HuH-7 (cell line): ENCODE results near the gene KIAA1671.

Experiments used
- DNase-seq: peaks from one replicate; pipeline ENCODE4 v3.0.0; 2011; ENCODE audit warnings: low spot score

KIAA1671 gene

GRCh38 chr22:24952837-24953383 lies 394 bp downstream of the KIAA1671 start:
- peak; percentile 79 for DNase-seq

GRCh38 chr22:24953384-24954113 lies 1.0 kb downstream of the KIAA1671 start:
- no peak for DNase-seq

DNA sequence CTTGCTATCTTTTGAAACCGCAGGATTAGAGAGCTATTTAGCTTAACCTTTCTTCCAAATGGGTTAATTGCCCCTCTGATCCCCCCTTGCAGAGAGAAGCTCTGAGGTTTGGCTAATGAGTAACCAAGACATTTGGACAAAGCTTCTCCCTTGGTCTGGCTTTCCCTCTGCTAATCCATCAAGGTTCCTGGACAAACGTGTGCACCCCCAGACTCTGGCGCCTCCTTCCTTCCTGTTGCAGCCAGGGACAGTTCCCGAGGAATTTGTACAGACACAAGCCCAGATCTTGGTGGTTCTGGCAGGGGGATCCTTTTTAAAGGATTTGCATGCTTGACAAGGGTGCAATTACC lies 1.6 kb downstream of the KIAA1671 start:
- DNase-seq, result no peak

DNA sequence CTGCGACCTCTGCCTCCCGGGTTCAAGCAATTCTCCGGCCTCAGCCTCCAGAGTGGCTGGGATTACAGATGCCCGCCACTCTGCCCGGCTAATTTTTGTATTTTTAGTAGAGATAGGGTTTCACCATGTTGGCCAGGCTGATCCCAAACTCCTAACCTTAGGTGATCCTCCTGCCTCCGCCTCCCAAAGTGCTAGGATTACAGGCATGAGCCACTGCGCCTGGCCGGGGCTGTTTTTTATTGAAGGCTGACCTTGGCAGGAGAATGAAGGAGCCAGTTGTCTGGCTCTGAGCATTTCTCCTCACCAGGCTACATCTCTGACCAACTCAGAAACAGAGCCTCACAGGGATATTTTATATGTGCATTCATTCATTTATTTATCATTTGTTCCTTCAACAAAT lies 2.3 kb downstream of the KIAA1671 start:
- DNase-seq, result no peak

DNA sequence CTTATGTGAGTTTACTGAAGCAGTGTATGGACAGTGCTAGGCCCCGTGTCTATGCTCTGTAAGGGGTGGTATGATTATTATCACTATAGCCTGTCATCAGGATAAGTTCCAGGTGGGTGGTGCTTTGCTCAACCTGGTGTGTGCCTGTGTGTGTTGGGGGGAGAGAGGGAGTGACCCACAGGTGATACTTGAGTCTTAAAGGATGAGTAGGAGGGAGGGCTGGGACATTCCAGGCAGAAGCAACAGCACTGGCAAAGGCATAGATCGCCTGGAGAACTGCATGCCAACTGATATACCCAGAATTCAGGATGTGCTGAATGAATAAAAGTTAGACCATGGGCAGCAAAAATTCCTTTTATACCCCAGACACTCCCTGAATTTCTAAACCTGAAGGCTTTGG lies 4.5 kb downstream of the KIAA1671 start:
- DNase-seq, result no peak

DNA sequence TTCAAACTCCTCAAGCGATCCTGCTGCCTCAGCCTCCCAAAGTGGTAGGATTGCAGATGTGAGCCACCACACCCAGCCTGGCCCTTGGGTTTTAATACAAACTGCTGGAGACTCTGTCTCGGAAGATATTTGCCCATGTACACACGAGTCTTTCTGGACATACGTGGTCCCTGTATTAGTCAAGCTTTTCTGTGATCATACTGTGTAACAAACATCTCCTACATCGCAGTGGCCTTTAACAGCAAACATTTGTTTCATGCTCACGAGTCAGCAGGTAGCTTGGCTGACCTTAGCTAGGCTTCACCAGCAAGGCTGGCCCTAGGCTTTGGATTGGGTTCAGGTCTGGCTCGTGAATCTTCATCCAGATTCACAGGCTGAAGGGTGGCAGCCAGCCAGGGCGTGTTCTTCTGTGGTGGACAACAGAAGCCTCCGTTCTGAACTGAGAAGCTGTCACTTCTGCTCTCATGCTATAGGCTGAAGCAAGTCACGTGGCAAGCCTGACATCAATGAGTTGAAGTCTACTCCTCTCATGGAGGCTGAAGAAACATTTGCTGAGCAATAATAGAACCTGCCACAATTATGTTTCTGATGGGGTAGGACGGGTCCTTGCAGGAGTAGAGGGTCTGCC lies 8.8 kb downstream of the KIAA1671 start:
- DNase-seq, result no peak

- no peak for DNase-seq
These were observed 9.6 kb downstream of the KIAA1671 start for GRCh38 chr22:24962094-24962493.

DNA sequence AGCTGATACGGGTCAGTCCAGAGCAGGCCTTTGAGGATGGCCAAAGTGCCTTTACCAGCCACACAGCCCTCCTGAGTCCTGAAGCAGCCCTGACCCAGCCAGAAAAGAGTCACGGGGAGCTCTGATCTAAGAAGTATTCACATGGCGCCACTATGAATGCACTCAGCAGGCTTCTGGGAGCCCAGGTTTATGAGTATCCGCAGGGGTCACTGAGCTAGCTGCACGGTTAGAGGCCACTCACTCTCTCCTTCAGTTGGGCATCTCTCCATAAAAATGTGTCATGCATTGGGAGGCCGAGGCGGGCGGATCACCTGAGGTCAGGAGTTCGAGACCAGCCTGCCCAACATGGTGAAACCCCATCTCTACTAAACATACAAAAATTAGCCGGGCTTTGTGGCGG lies 10.3 kb downstream of the KIAA1671 start:
- DNase-seq, result no peak

DNA sequence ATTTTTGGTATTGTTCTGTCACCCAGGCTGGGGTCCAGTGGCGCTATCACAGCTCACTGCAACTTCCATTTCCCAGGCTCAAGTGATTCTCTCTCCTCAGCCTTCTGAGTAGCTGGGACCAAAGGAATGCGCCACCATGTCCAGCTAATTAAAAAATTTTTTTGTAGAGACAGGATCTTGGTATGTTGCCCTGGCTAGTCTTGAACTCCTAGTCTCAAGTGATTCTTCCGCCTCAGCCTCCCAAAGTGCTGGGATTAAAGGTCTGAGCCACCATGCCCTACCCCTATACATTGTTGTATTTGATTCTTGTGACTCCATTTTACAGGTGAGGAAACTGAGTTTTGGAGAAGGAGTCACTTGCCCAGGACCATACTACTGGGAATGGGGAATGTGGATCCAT lies 11.9 kb downstream of the KIAA1671 start:
- DNase-seq, result no peak

GRCh38 chr22:24965822-24966626 lies 13.5 kb downstream of the KIAA1671 start:
- no peak for DNase-seq

GRCh38 chr22:24968066-24968561 lies 15.6 kb downstream of the KIAA1671 start:
- no peak for DNase-seq

GRCh38 chr22:24969560-24970301 lies 17.2 kb downstream of the KIAA1671 start:
- no peak for DNase-seq

GRCh38 chr22:24972369-24972768 lies 19.9 kb downstream of the KIAA1671 start:
- no peak for DNase-seq

DNA sequence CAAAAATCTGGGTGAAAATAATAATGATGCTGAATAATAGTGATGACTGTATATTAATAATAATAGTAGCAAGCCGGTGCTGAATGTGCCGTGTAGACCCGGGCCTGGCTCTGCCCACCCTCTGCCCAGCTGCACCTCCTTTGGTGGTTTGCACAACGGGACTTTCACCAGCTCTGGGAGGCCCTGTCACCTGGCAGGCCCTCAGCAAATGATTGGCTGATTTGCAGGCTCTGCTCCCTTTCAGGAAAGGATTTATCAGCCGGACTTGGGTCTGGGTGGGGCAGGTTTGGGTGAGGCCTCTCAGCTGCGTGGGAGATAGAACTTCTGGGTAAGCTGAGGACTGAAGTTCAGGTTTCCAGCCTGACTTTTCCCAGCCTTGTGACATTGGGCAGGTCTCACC lies 21.4 kb downstream of the KIAA1671 start:
- no peak for DNase-seq

GRCh38 chr22:24975125-24975640 lies 22.7 kb downstream of the KIAA1671 start:
- no peak for DNase-seq

DNA sequence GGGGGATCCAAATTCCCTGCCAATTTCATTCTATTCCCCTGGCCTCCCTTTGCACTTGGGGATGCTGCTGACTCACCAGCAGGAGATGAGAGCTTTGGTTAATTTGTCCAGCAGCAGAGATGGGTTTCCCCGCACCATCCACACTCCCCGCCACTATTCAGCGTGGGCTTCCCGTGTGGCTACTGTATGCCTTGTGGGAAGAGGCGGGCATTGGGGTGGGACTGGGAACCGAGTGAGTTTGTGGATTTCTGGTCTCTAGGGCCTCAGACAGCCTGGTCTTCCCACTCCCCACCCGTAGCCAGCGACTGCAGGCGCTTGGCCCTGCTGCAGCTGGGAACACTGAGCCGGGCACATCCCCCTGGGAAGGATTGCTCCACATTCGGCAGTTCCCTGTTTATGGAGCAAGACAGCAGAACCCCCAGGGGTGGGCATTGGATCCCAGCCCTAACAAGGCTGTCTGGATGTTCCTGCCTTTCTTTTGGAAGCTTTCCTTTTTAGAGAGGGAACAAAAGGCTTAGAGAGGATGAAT lies 23.4 kb downstream of the KIAA1671 start:
- DNase-seq, result no peak

- DNase-seq, result no peak
These were observed 24.1 kb downstream of the KIAA1671 start for GRCh38 chr22:24976442-24977218.

DNA sequence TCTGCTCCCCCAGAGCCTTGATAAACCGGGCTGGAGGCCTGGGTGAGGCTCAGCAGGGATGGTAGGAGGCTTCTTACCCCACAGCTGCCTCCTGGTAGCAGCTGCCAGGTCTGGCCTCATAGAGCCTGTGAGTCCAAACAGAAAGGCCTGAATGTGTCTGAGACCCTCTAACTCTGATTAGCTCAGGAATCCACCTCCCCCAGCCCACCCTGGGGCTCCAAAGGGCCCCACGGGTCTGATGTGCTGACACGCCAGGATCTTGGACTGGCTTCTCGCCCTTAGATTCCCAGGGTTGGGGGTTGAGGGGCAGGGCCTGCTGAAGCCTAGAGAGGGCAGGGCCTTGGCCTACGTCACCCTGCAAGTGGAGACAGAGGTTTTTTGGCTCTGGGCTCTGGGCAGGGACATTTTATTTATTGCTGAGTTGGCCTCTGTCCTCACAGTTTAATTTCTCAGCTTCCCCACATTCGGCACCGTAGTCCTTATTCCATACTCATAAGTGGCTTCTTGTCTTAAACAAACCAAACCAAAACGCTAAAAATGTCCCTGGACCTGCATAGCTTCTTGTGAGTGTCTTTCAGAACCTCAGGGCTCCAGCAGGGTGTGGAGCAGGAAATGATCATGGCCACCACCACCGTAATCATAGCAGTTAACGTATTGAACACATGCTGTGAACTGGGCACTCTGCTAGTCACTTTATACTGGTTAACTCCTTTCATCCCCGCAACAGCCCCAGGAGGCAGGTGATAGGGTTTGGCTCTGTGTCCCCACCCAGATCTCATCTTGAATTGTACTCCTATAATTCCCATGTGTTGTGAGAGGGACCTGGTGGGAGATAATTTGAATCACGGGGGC lies 25.1 kb downstream of the KIAA1671 start:
- no peak for DNase-seq

GRCh38 chr22:24978308-24978707 lies 25.8 kb downstream of the KIAA1671 start:
- DNase-seq, result no peak

GRCh38 chr22:24981066-24981465 lies 28.6 kb downstream of the KIAA1671 start:
- no peak for DNase-seq
